ENCODE results near the gene CACNA1H.

GRCh38 chr16:1213231-1213630, 60.3 kb downstream of the CACNA1H start:
- TF ChIP-seq CTCF (IDR thresholded peaks at IDR 0.05; ENCODE audit: low read depth, low read length) (no peak), POLR2A (IDR thresholded peaks at IDR 0.05; ENCODE audit: extremely low read depth, insufficient read length) (no peak), MAX (IDR thresholded peaks at IDR 0.05; ENCODE audit: low read depth, low read length) (no peak)
